GM10248 (cell line): ENCODE results near the gene MROH7.

Source experiments
- CTCF ChIA-PET: fragments of 300-600 bp; sonication (Branson Sonifier 250); formaldehyde crosslinking; extraction: SDS; loops from one replicate; lab custom pipeline; 2021; ENCODE audit warnings: antibody characterized with exemption; lab: Yijun Ruan, JAX
- POLR2A ChIA-PET: fragments of 350-650 bp; sonication (Branson Sonifier 250); formaldehyde crosslinking; extraction: SDS; loops from one replicate; lab custom pipeline; 2020; ENCODE audit warnings: antibody characterized with exemption; lab: Yijun Ruan, JAX
- DNase-seq: peaks from one replicate; pipeline ENCODE4 v3.0.0; 2012; ENCODE audit errors: extremely low spot score
- CTCF ChIP-seq: IDR thresholded peaks from 2 replicates; pipeline ENCODE4 v1.5.1; 2012; ENCODE audit warnings: mild to moderate bottlenecking, low read depth; ENCODE audit errors: extremely low read depth, missing control alignments, control extremely low read depth

The MROH7 gene

GRCh38 chr1:54745274-54745673, 103.7 kb downstream of the MROH7 start:
- CTCF ChIA-PET, result interaction anchor here (1.0 to 1.2 kb wide), 3 partner anchors 11 to 769 kb away, joined by 3 to 7 read pairs (median 3); no protein-coding TSS in a partner anchor
- TF ChIP-seq CTCF, result no peak
- POLR2A ChIA-PET, result no interaction called here

DNA sequence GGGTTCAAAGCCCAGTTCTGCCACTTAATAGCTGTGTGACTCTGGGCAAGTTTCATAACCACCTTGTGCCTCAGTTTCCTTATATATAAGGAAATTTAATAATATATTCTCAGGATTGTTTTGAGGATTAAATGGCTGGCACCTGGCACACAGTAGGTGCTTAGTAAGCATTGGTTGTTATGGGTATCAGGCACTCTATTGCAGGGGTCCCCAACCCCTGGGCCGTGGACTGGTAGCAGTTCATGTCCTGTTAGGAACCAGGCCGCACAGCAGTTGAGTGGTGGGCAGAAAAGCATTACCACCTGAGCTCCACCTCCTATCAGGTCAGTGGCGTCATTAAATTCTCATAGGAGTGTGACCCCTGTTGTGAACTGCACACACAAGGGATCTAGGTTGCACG, 104.3 kb downstream of the MROH7 start:
- ChIA-PET CTCF (interaction anchor here (1.2 kb wide), 1 partner anchor 53 kb away, joined by 3 read pairs; no protein-coding TSS in a partner anchor), POLR2A (no interaction called here)
- DNase-seq, result no peak
- no peak for TF ChIP-seq CTCF

More at GRCh38 chr1:54745274-54745673, 103.7 kb downstream of the MROH7 start:
- no peak for DNase-seq

GRCh38 chr1:54748094-54748835, 106.7 kb downstream of the MROH7 start:
- ChIA-PET POLR2A (no interaction called here), CTCF (no interaction called here)
- DNase-seq, result no peak
- TF ChIP-seq CTCF, result no peak

- ChIA-PET POLR2A (no interaction called here), CTCF (no interaction called here)
- DNase-seq, result no peak
- TF ChIP-seq CTCF, result no peak
These were observed 109.0 kb downstream of the MROH7 start for GRCh38 chr1:54750596-54750995.

DNA sequence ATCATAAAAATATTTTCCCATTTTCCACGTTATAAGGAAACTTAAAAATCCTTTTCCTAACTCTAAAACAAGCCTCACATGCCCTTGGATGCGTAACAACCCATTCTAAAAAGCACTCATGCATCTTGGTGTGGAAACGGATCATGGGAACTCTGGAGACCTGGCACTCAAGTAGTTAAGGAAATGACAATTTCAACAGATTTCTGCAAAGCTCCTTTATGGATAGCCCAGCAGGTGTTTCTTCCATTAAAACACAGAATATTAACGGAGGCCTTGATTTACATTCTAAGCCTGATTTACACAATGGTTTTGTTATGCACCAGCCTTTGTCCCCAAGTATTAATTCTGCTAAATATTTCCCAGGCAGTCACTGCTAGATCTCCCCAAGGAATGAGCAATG, 109.8 kb downstream of the MROH7 start:
- no peak for DNase-seq
- ChIA-PET POLR2A (no interaction called here), CTCF (interaction anchor here (1.0 kb wide), 1 partner anchor 11 kb away, joined by 3 read pairs; no protein-coding TSS in a partner anchor)
- no peak for TF ChIP-seq CTCF

DNA sequence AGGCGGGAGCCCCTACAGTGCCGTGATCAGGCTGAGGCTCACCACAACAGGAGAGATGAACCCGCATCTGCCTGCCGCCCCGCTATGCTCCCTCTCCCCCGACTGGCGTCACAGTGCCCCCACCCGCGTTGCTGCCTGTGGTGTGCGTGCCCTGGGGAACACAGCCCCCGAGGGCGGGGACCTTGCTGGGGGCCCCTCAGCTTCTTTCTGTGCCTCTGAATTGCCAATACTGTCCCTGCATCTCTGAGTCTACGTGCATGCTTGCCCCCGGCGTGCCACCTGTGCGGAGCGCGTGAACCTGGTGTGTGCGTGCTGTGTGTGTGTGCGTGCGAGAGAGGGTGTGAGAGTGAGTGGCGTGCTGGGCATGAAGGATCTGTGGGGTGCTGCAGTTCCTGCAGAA, 112.5 kb downstream of the MROH7 start:
- CTCF ChIA-PET, result no interaction called here
- DNase-seq, result no peak
- TF ChIP-seq CTCF, result no peak
- POLR2A ChIA-PET, result no interaction called here
